ENCODE results near the gene PLA2G2F. TPM values are rescaled to one million over a fixed set of nuclear protein-coding genes. Genes with fewer than 3 reads are reported as not detected.
A peak's percentile ranks its signal among the peaks of the same experiment; 100 is the strongest.

PLA2G2F gene
- total RNA-seq, 1 donor from 2014 or later, result not detected

DNA sequence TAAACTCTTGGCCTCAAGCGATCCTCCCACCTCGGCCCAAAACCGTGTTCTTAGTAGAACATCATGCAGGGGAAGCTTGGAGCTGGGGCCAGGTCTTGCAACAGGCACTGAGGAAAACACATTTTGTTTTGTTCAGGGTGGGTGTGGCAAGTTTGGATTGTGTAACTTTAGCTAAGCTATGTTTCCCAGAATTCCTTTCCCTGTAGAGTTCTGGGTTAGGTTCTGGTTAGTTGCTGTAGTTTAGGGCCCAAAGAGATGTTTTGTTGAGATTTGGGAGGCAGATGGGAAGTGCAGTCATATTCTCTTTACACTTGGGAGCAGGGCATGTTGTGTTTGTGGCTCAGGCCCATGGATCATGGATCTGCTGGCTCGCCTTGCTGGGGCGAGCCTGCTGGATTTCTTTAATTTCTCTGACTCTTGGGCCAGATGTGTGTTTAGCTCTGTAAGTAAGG, 45.2 kb upstream of the PLA2G2F start:
- intact Hi-C loops (cut with DNase I), result no loop called here
- Histone ChIP-seq H3K4me1 (peaks cover 14% of the 10 kb centered on the region), H3K36me3 (no peaks in the 10 kb centered on the region), H3K27me3 (ENCODE audit: low read depth) (no peaks in the 10 kb centered on the region), H3K27ac (peak overlapping the region; percentile 47), H3K9me3 (no peaks in the 10 kb centered on the region), H3K4me3 (no peak overlapping the region)
- TF ChIP-seq, protein P1, sequence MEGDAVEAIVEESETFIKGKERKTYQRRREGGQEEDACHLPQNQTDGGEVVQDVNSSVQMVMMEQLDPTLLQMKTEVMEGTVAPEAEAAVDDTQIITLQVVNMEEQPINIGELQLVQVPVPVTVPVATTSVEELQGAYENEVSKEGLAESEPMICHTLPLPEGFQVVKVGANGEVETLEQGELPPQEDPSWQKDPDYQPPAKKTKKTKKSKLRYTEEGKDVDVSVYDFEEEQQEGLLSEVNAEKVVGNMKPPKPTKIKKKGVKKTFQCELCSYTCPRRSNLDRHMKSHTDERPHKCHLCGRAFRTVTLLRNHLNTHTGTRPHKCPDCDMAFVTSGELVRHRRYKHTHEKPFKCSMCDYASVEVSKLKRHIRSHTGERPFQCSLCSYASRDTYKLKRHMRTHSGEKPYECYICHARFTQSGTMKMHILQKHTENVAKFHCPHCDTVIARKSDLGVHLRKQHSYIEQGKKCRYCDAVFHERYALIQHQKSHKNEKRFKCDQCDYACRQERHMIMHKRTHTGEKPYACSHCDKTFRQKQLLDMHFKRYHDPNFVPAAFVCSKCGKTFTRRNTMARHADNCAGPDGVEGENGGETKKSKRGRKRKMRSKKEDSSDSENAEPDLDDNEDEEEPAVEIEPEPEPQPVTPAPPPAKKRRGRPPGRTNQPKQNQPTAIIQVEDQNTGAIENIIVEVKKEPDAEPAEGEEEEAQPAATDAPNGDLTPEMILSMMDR (IDR thresholded peaks at IDR 0.05), result no peak
- ATAC-seq, result peak; percentile 27 to 57
- no peak for DNase-seq

DNA sequence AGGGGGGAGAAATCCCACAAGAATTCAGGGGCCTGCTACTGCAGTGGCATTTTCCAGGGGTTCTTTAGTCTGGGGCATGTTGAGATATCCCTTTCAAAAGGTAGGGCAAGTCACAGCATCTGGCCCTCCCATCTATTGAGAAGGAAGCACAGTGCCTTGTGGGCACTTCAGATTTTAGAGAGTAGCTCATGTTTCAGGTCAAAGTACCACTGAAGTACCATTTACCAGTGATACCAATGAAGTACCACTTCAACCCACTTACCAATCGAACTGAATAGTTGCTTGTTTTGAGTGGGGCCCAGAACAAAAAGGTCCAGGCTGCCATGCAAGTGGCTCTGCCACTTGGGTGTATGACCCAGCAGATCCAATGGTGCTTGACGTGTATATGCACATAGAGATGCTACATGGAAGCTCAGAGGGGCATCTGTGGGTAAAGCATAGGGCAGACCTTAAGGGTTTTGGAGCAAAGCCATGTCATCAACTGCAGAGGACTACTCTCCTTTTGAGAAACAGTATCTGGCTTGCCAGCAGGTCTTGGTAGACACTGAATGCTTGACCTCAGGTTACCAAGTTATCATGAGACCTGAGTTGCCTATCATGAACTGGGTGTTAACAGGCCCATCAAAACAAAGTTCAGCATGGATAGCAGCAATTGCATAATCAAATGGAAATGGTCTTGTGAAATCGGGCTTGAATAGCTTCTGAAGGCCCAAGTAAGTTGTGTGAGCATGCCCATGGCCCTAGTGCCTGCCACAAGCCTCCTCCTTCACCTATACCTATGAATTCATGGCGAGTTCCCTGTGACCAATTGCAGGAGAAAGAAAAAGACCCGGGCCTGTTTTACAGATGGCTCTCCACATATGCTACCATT, 43.3 kb upstream of the PLA2G2F start:
- intact Hi-C loops (cut with DNase I), result no loop called here
- Histone ChIP-seq H3K9me3 (no peaks in the 10 kb centered on the region), H3K4me1 (peaks cover 18% of the 10 kb centered on the region), H3K36me3 (no peaks in the 10 kb centered on the region), H3K4me3 (no peak overlapping the region), H3K27ac (no peak overlapping the region), H3K27me3 (ENCODE audit: low read depth) (no peaks in the 10 kb centered on the region)
- TF ChIP-seq, protein P1 (IDR thresholded peaks at IDR 0.05), result no peak
- DNase-seq, result no peak
- ATAC-seq, result peak; percentile 61 to 76

DNA sequence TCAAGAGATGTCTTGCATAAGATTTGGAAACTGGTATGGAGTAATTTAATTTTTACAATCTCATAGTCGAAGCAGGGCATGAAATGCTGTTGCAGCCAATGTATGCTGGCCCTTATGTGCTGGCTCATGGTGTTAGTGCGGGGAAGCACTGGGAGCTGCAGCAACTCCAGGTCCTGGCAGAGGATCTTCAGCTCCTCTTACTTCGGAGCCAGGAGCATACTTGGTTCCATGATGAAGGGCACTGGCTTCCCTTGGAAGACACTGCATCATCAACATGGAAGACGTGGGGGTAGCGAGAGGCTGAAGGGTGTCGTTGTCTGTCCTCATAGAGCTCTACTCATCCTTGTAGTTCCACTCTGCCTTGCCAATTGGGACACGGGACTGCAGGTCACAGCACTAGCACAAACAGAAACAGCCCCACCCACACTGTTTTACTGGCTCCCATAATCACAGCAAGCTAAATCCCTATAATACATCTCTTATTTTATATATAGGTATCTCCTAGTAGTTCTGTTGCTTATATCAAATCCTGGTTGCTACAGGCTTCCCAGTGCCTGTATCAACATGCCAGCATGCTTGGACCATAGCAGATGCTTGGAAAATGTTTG, 42.2 kb upstream of the PLA2G2F start:
- TF ChIP-seq, protein P1 (IDR thresholded peaks at IDR 0.05), result no peak
- Histone ChIP-seq H3K27ac (no peak overlapping the region), H3K9me3 (no peaks in the 10 kb centered on the region), H3K36me3 (no peaks in the 10 kb centered on the region), H3K4me3 (no peak overlapping the region), H3K4me1 (peaks cover 28% of the 10 kb centered on the region), H3K27me3 (ENCODE audit: low read depth) (no peaks in the 10 kb centered on the region)
- ATAC-seq (no peak), DNase-seq (no peak)
- intact Hi-C loops (cut with DNase I), result no loop called here

DNA sequence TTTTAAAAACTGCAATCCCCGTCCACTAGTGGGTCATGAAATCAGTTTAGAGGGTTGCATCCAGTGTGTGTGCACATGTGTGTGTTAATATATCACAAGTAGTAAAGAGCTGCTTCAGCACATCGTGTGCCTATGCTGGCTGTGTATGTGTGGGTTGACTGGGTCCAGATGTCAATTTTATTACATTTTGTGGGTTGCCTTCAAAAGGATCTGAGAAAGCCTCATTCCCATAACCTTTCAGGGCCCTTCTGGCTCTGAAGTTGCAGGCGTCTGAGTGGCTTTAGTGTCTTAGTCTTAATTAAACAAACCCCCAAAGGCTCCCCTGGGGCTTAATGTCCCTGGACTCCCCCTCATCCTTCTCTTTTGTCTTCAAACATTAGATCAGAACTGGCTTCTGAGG, 39.6 kb upstream of the PLA2G2F start:
- Histone ChIP-seq H3K9me3 (no peaks in the 10 kb centered on the region), H3K36me3 (no peaks in the 10 kb centered on the region), H3K27ac (no peak overlapping the region), H3K27me3 (ENCODE audit: low read depth) (no peaks in the 10 kb centered on the region), H3K4me3 (no peak overlapping the region), H3K4me1 (peaks cover 23% of the 10 kb centered on the region)
- TF ChIP-seq, protein P1 (IDR thresholded peaks at IDR 0.05), result no peak
- ATAC-seq (no peak), DNase-seq (no peak)
- intact Hi-C loops (cut with DNase I), result no loop called here

DNA sequence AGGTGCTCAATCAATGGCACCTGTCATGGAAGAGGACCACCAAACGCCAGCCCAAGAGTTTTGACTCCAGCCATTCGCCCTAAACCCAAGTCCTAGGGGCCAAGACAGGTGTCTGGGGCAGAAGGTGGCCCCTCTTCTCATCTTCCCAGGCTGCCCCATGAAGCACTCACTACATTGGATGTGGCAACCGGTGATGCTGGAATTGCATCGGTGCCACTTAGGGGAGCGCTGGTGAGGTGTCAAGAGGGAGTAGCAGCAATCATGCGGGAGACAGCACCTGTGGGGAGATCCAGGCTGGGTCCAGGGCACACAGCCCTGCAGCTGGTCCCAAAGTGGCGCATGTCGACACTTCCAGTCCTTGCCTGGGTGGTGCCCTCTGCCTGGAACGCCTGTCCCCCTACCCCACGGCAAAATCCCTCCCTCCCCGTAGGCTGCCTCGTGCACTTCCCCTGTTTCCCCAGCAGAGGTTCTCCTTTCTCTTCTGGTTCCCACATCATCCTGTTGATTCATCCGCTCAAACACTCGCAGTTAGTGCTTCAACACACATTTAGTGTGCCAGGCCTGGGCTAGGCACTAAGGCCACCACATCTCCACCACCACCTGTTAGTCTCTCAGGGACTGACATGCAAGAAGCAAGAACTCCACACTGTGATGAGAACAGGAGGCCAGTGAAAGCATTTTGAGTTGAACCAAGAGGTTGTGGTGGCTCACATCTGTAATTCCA, 38.3 kb upstream of the PLA2G2F start:
- Histone ChIP-seq H3K4me1 (peaks cover 15% of the 10 kb centered on the region), H3K27me3 (ENCODE audit: low read depth) (no peaks in the 10 kb centered on the region), H3K27ac (no peak overlapping the region), H3K4me3 (no peak overlapping the region), H3K9me3 (no peaks in the 10 kb centered on the region), H3K36me3 (no peaks in the 10 kb centered on the region)
- ATAC-seq (peak; percentile 84 to 85), DNase-seq (no peak)
- intact Hi-C loops (cut with DNase I), result no loop called here
- TF ChIP-seq, protein P1 (IDR thresholded peaks at IDR 0.05), result peak; percentile 83

All from lower lobe of right lung (tissue), 2 donors.